Skeletal muscle cell (primary cell): Measurements from ENCODE around the gene ANKRD24.
"Not testable (repeated sequence)": the region's sequence is repeated elsewhere in the genome, so short reads cannot be mapped to it uniquely, and the experiment has no call there.

Experiments used
- DNase-seq: peaks from one replicate; pipeline ENCODE4 v3.0.0-alpha.2; 2010; ENCODE audit warnings: low read depth
- H3K4me3 ChIP-seq: 2 replicates; pipeline ENCODE4 v1.5.1; 2011; ENCODE audit warnings: low read depth, mild to moderate bottlenecking, control low read depth, low read length, moderate library complexity

ANKRD24 gene

GRCh38 chr19:4182084-4182810, at the start of gene ANKRD24, which contains the start of gene SIRT6:
TSS of gene ANKRD24 (plus strand) at chr19:4182689. CDS start at chr19:4186426, 3,737 bp downstream.
TSS of gene SIRT6 (minus strand) at chr19:4182563. CDS start at chr19:4182539, 24 bp downstream.
- DNase-seq: peak; percentile 87
- H3K4me3 ChIP-seq: peak within 1 kb of the TSS; percentile 97

- DNase-seq: no peak
- no peak overlapping the region for H3K4me3 ChIP-seq
These were observed 48.1 kb upstream of the ANKRD24 start for GRCh38 chr19:4134351-4134750.

- not testable (repeated sequence) for DNase-seq, H3K4me3 ChIP-seq
These were observed 47.1 kb upstream of the ANKRD24 start for GRCh38 chr19:4135386-4135785.

- H3K4me3 ChIP-seq: no peak overlapping the region
- no peak for DNase-seq
These were observed 45.8 kb upstream of the ANKRD24 start for GRCh38 chr19:4136680-4137088.

GRCh38 chr19:4138445-4138844, 44.0 kb upstream of the ANKRD24 start:
- no peak overlapping the region for H3K4me3 ChIP-seq
- no peak for DNase-seq

GRCh38 chr19:4139614-4140236, 42.8 kb upstream of the ANKRD24 start:
- H3K4me3 ChIP-seq: no peak overlapping the region
- no peak for DNase-seq

GRCh38 chr19:4140237-4140711, 42.2 kb upstream of the ANKRD24 start:
- H3K4me3 ChIP-seq: no peak overlapping the region
- no peak for DNase-seq

- H3K4me3 ChIP-seq, DNase-seq: not testable (repeated sequence)
These were observed 39.6 kb upstream of the ANKRD24 start for GRCh38 chr19:4142916-4143315.

GRCh38 chr19:4144666-4145249, 37.7 kb upstream of the ANKRD24 start:
- no peak for DNase-seq

GRCh38 chr19:4149518-4150288, 32.8 kb upstream of the ANKRD24 start:
- no peak overlapping the region for H3K4me3 ChIP-seq
- DNase-seq: no peak

More at GRCh38 chr19:4144666-4145249, 37.7 kb upstream of the ANKRD24 start:
- H3K4me3 ChIP-seq: no peak overlapping the region

GRCh38 chr19:4151623-4152022, 30.9 kb upstream of the ANKRD24 start:
- H3K4me3 ChIP-seq: no peak overlapping the region
- no peak for DNase-seq

- H3K4me3 ChIP-seq: no peak overlapping the region
- DNase-seq: no peak
These were observed 30.1 kb upstream of the ANKRD24 start for GRCh38 chr19:4152241-4152998.

GRCh38 chr19:4154571-4155312, 27.7 kb upstream of the ANKRD24 start:
- no peak overlapping the region for H3K4me3 ChIP-seq
- no peak for DNase-seq

- no peak overlapping the region for H3K4me3 ChIP-seq
- no peak for DNase-seq
These were observed 25.3 kb upstream of the ANKRD24 start for GRCh38 chr19:4157164-4157563.

GRCh38 chr19:4157971-4158370, 24.5 kb upstream of the ANKRD24 start:
- H3K4me3 ChIP-seq: not testable (repeated sequence)

GRCh38 chr19:4161415-4162077, 20.9 kb upstream of the ANKRD24 start:
- no peak overlapping the region for H3K4me3 ChIP-seq
- no peak for DNase-seq

More at GRCh38 chr19:4157971-4158370, 24.5 kb upstream of the ANKRD24 start:
- not testable (repeated sequence) for DNase-seq

GRCh38 chr19:4164262-4164661, 18.2 kb upstream of the ANKRD24 start:
- no peak overlapping the region for H3K4me3 ChIP-seq

GRCh38 chr19:4171676-4172075, 10.8 kb upstream of the ANKRD24 start:
- DNase-seq: no peak
- no peak overlapping the region for H3K4me3 ChIP-seq

More at GRCh38 chr19:4164262-4164661, 18.2 kb upstream of the ANKRD24 start:
- no peak for DNase-seq
